NCI-H128 (cell line): ENCODE measurements around the gene DNAJB2.
"Not testable (repeated sequence)": the region's sequence is repeated elsewhere in the genome, so short reads cannot be mapped to it uniquely, and the experiment has no call there.

ENCODE experiments used
- DNase-seq: peaks from one replicate; lab custom pipeline; 2025; ENCODE audit not compliant: unreplicated experiment; lab: John Stamatoyannopoulos, UW

DNAJB2 gene

DNA sequence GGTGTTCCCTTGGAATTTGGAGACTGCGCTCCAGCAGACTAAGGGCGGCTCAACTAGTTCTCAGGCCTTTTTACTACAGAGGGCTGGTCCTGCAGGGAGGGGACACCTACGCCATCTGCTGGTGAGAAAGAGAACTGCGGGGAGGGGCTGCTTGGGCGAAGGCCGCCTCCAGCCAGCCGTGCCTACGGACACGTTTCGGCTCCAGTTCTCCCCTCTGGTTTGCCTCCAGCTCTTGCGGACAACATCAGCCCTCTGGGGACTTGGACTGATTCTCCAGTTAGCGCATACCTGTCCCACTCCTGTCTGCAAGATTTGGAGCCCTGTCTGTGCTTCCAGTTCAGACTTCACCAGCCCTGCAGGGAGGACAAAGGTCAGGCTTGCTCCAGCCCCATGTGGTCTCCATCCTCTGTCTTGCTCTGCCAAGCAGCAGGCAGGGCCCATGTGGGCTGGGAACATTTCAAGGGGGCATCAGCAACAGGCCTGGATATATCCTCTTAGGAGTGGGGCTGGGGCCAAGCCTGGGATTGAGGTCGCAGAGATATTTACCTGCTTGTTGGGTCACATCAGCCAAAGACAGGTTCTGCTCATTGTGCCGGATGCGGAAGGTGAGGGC, 19.7 kb downstream of the DNAJB2 start:
- peak; percentile 41 for DNase-seq

DNA sequence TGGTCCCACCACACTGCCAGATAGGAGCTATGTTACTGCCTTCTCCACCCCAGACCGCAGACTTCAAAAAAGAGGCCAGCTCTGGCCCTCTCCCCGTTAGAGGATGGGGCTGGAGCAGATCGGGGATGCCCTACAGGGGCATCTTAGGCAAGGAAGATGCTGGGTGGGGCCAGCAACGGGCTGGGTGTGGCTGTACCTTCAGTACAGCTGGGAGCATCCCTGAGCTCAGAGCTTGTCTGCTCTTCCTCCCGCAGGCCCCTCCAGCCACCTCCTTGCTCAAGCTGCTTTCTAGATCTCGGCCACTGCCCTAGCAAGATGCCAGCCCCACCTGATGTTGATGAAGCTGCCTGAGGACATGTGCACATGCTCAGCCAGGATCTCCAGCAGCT, 20.2 kb downstream of the DNAJB2 start:
- no peak for DNase-seq

DNA sequence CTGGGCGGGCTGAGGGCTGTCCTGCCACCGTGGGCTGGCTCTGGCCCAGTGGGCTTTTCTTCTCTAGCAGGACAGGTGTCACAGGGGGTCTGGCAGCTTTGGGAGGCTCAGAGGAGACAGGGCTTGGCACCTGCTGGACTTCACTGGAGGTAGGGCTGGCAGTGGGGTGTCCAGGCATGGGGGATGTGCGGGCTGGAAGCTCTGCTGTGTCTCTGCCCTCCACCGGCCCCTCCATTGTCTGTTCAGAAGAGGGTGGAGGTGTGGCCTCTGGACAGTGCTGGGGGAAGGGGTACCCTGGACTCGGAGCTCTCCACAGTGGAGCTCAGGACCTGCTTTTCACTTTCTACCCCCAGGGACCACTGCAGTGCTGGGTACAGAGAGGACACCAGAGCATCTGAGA, 20.9 kb downstream of the DNAJB2 start:
- no peak for DNase-seq

DNA sequence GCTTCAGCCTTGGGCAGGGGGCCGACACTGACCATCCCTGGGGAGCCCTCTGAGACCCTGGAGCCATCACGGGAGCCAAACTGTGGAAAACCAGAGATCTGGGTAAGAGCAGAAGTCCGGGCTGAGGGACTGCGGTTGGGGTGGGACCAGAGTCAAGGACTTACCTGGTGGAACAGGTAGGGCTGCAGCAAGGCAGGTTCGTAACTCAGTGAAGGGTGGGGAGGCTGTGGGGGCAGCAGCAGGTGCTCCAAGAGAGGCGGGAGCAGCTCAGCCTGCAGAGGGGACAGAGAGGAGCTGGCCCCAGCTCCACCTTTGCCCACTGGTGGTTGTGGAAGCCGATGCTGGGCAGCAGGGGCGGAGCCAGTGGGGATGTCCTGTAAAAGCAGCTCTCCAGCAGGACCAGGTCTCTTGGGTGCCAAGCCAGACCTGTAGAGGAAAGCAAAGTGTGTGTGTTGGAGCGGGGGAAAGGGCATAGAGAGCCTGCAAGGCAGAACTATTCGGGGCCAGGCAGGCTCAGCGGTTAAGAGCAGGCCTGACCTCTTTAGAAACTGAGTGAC, 23.3 kb downstream of the DNAJB2 start:
- no peak for DNase-seq

- DNase-seq, result no peak
These were observed 25.1 kb downstream of the DNAJB2 start for GRCh38 chr2:219304223-219304622.

DNA sequence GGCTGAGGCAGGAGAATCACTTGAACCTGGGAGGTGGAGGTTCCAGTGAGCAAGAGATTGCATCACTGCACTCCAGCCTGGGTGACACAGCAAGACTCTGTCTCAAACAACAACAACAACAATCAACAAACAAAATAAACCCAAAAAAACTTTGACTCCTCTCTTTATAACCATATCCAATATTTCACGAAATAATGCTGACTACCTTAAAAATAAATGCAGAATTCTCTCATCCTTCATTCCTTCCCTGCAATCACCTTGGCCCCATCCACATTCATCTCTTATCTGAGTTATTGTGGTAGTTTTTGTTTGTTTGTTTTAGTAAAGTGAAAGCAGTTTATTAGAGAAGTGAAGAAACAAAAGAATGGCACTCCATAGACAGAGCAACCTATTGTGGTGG, 26.9 kb downstream of the DNAJB2 start:
- no peak for DNase-seq

DNA sequence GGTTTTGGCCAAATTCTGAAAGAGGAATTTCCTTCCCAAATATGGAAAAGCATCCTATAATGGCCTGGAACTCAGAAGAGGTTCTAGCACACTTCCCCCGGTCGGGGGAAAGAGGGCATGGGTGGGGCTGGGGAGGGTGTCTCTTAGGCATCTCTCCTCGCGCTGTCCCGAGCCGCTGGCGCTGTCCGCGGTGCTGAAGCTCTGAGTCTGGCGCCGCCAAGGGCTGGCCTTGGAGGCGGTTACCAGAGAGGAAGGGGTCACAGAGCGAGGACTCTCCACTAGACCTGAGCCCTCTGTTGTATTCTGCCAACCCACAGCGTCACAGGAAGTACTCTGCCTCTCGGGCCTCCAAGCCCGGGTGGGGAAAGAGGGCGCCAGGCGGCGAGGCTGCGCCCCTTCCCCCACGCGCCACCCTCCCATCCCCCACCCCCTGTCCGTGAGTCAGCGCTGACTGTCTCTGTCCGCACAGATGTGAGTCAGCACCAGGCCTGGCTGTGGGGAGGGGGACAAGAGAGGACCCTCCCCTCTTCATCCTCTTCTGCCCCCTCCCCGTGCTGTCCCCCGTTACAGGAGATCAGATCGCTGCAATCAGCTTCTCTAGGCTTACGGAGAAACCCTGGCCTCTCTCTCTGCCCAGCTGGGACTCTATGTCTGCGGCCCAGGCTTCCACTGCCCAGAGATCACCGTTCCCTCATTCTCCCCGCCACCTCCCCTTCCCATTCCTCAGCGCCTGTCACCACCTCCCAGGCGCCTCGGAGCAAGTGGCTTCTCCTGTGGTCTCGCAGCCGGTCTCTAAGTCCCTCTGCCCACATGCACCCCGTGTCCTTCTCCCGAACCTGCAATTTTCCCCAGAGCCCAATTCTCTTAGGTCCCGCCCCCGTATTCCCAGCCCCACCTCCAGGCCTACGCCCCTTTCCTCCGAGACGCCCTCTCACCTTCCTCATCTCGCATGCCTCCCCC, 29.3 kb downstream of the DNAJB2 start:
- DNase-seq, result no peak

- peak; percentile 52 for DNase-seq
These were observed 30.1 kb downstream of the DNAJB2 start, which contains the start of gene PTPRN for GRCh38 chr2:219309278-219309677. Gene PTPRN, minus strand, starts transcription at chr2:219309401. Its CDS starts 69 bp downstream, at chr2:219309332.

GRCh38 chr2:219312683-219313263, 33.6 kb downstream of the DNAJB2 start:
- DNase-seq, result not testable (repeated sequence)

GRCh38 chr2:219314804-219315468, 35.8 kb downstream of the DNAJB2 start:
- no peak for DNase-seq

- no peak for DNase-seq
These were observed 44.3 kb downstream of the DNAJB2 start for GRCh38 chr2:219323434-219323833.

DNA sequence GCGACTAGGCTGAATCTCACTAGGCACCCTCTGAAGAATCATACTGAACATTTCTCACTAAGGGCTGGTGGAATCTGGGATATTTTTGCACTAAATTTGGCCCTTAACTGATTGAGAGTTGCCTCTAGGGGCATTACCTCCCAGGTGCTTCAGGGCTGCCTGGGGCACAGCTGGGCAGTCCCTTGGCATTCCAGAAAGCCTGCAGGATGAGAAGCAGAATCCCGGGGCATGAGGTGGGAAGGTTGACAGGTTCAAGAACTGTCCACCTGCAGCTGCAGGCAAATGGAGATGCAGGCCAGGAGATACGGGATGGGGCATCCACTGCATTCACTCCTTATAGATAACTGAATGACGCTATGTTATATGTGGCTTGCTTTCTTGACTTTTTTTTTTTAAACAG, 46.0 kb downstream of the DNAJB2 start:
- DNase-seq, result no peak

- DNase-seq, result no peak
These were observed 46.6 kb downstream of the DNAJB2 start for GRCh38 chr2:219325657-219326315.

GRCh38 chr2:219327719-219328118, 48.6 kb downstream of the DNAJB2 start:
- DNase-seq, result no peak

- DNase-seq, result no peak
These were observed 52.5 kb downstream of the DNAJB2 start for GRCh38 chr2:219331560-219332213.

DNA sequence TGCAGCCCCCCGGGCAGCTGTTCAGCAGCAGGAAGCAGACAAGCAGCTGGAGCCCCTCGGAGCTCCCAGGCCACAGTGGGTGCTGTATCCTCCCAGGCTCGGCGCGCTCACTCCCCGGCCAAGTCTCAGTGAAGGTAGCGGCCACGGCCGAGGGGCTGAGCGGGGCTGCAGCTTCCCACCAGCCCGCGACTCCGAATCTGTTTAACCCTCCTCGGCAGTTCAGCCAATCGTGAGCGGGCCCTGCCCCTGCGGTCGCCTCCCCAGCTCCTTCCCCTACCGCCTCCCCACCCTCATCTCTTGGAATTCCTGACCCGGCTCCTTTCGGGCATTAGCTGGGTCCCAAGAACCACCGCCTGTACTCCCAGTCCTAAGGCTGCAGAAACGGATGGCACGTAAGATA, 53.4 kb downstream of the DNAJB2 start, which contains the start of gene RESP18:
RESP18 (minus strand) TSS at position 203 of the 400 bp plus-strand sequence.
- no peak for DNase-seq

GRCh38 chr2:219334076-219334475, 54.9 kb downstream of the DNAJB2 start:
- DNase-seq, result no peak

- no peak for DNase-seq
These were observed 56.2 kb downstream of the DNAJB2 start for GRCh38 chr2:219335373-219335786.
